GM21723 (cell line): ENCODE data around the gene ZNF444.
"Not testable (repeated sequence)": the region's sequence is repeated elsewhere in the genome, so short reads cannot be mapped to it uniquely, and the experiment has no call there.

Source experiments
- ATAC-seq: cut with Tn5 transposase; IDR thresholded peaks from one replicate; pipeline ENCODE4 v1.9.1; 2021; ENCODE audit warnings: mild to moderate bottlenecking, moderate library complexity; ENCODE audit not compliant: unreplicated experiment

ZNF444 gene

GRCh38 chr19:56174550-56174949 is 33.5 kb downstream of the ZNF444 start:
- ATAC-seq: no peak

- ATAC-seq: not testable (repeated sequence)
Measured at GRCh38 chr19:56175861-56176307, 34.8 kb downstream of the ZNF444 start, which contains the start of gene GALP. GALP (plus strand) TSS chr19:56176008; CDS start chr19:56177109, 1,101 bp downstream.

- ATAC-seq: not testable (repeated sequence)
Measured at GRCh38 chr19:56176310-56176709, 35.2 kb downstream of the ZNF444 start.

- no peak for ATAC-seq
Measured at GRCh38 chr19:56176881-56177280, 35.8 kb downstream of the ZNF444 start.

GRCh38 chr19:56177564-56178243 is 36.6 kb downstream of the ZNF444 start:
- ATAC-seq: no peak

GRCh38 chr19:56189785-56190184 is 48.7 kb downstream of the ZNF444 start:
- ATAC-seq: no peak

- ATAC-seq: no peak
Measured at GRCh38 chr19:56191115-56191514, 50.0 kb downstream of the ZNF444 start.

GRCh38 chr19:56191711-56192110 is 50.6 kb downstream of the ZNF444 start:
- no peak for ATAC-seq

GRCh38 chr19:56193981-56194640 is 53.0 kb downstream of the ZNF444 start:
- ATAC-seq: no peak

- not testable (repeated sequence) for ATAC-seq
Measured at GRCh38 chr19:56197646-56198045, 56.6 kb downstream of the ZNF444 start, which contains the start of gene ZSCAN5B. ZSCAN5B (minus strand) TSS chr19:56197783; CDS start chr19:56193052, 4,731 bp downstream.

GRCh38 chr19:56199687-56200086 is 58.6 kb downstream of the ZNF444 start:
- no peak for ATAC-seq

- no peak for ATAC-seq
Measured at GRCh38 chr19:56201973-56202372, 60.9 kb downstream of the ZNF444 start, which contains the start of gene ZSCAN5C. ZSCAN5C (plus strand) TSS chr19:56202273; CDS start chr19:56205914, 3,641 bp downstream.

GRCh38 chr19:56207581-56207980 is 66.5 kb downstream of the ZNF444 start:
- ATAC-seq: not testable (repeated sequence)

- ATAC-seq: no peak
Measured at GRCh38 chr19:56209091-56209490, 68.0 kb downstream of the ZNF444 start.

GRCh38 chr19:56210036-56210435 is 68.9 kb downstream of the ZNF444 start:
- not testable (repeated sequence) for ATAC-seq
